ENCODE results near the gene ADCY2.
A peak's percentile ranks its signal among the peaks of the same experiment; 100 is the strongest.

ADCY2 gene

DNA sequence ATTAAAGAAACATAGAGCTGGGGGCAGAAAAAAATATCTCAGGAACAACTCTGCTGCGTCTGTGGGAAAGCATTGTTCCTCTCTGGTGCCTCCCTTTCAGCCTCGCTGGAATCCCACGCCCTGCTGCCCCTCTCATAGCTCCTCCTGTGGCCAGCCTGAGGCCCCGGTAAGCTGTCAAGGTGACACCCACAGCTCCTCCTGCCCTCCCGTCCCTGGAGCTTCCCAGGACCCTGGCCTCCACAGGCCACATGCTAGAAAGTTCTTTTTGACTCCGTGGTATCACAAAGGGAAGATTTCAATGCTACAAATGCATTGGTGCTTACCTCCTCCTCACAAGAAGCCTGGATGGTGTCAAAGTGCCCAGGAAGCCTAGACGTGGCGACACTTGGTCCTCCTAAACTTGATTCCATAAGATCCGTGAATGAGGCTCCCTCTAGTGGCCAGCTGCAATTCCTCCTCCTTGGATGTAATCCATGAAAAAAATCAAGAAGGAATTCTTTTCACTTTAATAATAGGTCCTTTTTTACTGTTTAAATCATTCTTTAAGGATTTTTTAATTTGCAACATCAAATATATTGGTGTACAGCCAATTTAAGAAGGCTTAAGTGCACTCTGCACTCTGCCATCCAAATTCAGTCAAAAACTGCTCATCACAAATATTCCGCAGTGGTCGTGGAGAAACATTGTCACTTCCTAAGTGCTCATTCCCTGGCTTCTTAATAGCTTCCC lies 350.1 kb downstream of the ADCY2 start:
- peak; percentile 38 for DNase-seq (ENCODE audit: low read depth)

DNA sequence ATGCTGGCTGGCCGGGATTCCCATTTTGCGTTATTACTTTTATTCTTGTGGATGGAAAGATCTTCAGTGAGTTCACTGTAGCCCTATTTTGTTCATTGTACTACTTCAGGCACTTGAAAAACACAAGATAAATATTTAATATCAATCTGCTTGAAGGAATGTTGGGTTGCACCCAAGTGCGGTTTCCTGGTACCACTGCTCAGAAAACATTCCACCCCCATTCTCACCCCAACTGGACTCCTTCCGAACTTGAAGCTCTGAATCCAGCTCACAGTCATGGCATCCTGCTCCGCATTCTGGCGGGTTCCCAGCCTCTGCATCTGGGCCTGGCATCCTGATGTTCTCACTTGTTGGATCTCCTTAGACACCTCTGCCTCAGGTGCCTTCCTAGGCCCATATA lies 351.8 kb downstream of the ADCY2 start:
- DNase-seq (ENCODE audit: low read depth), result no peak

DNA sequence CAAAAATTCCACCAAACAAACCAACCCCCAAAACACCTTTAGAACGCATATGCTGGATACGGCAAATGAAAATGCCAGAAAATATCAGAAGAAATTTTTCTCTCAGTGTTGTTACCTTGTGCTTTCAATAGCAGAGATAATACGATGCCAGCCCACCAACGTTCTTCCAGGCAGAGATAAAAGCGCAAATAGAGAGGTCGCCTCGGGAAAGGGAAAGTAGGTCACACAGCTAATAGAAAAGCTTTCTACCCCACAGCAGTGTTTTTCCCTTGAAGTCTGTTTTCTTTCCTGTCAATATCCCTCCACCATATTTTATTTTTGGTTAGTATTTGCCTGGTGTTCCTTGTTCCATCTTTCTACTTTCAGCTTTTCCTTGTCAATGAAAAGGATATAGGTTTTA lies 353.7 kb downstream of the ADCY2 start:
- DNase-seq (ENCODE audit: low read depth), result no peak

DNA sequence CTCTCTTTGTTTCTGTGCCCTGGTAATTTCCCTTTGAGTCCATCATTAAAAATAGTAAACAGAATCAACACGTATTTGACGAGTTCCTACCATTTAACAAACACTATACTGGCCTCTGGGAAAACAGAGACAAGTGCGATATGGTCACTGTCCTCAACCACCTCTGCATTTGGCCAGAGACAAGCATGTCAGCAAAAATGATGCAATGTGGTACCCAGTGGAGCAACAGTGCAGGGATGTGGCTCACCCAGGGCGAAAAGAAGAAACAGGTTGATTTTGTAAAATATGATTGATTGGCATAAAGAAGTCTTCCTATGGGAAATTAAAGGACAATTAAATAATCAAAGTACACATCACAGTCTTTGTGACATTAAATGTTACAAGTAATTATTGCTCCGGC lies 355.9 kb downstream of the ADCY2 start:
- DNase-seq (ENCODE audit: low read depth), result no peak

DNA sequence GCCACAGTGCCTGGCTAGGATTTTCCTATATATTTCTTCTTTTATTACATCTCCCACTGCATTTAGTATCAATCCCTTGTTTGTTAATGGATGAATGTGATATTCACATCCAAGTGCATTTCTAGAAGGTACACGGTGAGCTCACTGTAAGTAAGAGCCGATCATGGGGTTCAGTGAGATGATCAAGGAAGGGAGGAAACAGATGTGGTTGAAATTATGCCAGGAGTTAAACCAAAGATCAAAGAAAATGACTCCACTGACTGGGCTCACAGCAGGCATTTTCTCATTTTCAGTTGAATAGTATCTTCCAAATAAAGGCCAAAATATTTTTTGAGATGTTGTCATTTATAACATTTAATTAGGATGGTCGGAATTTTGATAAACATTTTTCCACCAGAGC lies 357.2 kb downstream of the ADCY2 start:
- no peak for DNase-seq (ENCODE audit: low read depth)

DNA sequence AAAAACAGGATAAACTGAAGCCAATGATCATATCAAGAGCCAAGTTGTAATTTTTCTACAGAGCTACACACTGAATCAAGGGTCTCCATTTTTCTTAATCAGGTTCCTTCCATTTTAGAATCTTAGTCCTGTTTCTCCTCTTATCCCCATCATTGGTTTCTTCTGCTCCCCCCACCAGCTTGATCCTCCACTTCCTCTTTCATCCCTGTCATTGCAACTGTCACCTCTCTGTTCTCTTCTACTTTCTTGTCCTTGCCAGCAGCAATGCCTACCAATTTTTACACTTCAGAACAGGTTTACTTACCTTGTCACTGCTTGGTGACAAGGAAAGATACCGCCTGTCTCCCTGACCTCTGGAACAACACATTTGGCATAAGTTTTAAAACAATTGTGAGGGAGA lies 357.7 kb downstream of the ADCY2 start:
- DNase-seq (ENCODE audit: low read depth), result no peak

DNA sequence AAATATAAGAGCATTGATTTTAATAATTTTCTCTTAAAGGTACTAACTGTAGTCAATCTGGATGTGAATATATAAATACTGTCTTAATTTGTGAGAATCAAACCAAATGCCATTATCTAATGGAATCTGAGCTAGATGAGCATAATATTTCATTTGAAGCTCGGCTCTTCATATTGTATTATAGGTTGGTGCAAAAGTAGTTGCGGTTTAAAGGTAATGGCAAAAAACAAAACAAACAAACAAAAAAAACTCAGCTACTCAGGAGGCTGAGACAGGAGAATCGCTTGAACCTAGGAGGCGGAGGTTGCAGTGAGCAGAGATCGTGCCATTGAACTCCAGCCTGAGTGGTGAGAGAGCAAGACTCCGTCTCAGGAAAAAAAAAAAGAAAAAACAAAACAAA lies 358.6 kb downstream of the ADCY2 start:
- DNase-seq (ENCODE audit: low read depth), result no peak

DNA sequence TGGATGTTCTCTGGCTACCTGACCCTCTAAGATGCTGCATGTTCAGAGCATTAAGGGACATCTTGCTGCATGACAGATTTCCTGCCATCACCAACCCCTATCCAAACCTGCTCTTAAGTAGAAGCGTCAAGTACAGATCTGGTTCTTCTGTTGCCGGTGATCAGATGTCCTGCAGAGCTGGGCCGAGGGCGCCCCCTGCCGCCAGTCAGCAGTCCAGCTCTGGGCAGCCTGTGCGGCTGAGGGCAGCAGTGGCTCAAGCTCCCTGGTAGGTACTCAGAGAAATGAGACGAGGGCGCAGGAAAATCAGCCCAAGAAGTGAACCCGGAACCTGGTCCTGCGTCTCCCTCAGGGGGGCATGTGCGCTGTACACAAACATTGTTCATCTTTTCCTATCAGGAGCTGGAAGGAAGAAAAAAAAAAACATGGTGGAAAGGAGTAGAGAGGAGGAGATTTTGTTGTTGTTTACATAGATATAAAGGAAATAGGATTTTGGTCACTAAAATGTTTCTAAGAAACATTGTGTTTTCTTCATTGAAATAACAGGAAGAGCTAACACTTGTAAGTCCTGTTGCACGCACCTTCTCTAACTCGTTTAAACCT lies 359.2 kb downstream of the ADCY2 start:
- peak; percentile 3 for DNase-seq (ENCODE audit: low read depth)

DNA sequence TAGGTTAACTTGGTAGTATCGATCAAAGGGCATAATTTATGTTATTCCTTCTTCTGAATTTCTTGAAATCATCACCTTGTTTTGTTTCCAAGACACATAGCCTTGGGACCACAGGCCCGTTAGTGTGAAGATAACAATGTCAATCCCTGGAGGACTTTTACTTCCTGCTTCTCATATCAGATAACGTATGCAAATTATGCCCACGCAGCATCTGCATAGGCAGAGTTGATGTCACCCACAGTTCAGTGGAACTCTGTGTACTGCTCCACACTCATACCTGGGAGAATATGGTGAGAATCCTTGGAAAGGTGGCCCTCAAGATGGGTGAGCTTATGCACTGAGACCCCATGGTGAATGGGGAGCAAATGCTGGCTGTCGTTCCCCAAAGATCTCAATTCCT lies 360.0 kb downstream of the ADCY2 start:
- no peak for DNase-seq (ENCODE audit: low read depth)

DNA sequence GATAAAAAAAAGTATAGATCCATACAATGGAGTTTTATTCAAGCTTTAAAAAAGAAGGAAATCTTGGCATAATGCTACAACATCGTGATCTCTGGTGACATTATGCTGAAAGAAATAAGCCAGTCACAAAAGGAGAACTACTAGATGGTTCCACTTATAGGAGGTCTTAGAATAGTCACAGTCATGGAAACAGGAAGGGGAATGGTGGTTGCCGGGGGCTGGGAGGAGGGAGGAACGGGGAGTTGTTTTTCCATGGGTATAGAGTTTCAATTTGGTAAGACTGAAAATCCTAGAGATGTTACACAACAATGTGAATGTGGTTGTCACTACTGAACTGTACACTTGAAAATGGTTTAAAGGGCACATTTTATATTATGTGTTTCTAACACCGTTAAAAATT lies 360.5 kb downstream of the ADCY2 start:
- no peak for DNase-seq (ENCODE audit: low read depth)

DNA sequence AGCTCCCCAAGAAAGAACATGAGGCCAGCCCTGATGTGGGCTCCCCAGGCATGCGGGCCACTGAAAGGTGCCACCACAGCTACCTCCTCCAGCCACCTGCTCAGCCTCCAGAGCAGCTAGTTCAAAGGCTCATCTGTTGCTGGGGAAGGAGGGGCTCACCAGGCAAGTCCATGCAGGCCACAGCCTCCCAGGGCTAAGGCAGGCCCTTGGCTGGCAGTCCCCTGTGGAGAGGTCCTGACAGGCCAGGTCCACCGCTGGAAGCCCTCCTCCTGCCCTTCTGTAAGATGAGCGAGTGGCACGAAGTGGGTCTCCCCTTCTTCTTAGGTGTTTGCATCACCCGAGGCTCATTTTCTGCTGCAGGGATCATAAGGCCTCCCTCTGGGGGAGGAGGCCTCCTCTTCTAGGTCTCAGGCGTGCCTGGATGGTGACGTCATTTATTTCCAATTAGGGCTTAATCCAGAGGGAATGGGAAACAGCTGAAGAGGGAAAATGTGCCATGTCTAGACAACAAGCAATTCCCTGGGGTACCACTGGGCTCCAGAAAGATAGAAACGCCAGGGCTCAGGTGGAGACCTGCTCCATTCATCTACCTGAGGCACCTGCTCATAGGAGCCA lies 363.4 kb downstream of the ADCY2 start:
- no peak for DNase-seq (ENCODE audit: low read depth)

DNA sequence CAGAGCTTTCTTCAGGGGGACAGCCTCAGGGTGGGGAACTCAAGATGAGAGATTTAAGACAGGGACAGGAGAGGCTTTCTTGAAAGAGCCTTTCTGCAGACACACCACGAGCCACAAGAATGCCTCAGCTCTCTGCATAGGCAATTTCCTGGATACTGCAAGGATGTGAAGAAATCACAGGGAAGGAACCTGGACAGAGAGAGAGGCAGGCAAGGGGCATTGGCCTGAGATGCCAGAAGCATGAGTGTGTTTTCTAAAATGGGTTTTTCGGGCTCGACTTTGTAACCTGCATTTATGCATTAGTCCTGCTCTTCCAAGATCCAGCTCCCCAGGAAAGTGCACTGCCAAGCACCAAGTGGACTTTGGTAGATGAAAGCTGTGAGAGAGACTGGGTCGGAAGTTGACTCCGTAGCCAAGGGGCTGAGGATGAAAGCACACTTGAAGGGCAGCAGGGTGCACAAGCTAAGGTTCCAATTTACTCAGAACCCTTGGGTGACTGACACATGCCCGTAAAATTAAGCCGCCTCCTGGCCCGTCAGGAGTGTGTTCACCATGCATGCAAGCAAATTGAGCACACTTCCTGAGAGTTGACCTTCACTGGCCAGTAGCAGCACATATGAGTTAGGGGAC lies 364.1 kb downstream of the ADCY2 start:
- DNase-seq (ENCODE audit: low read depth), result no peak

DNA sequence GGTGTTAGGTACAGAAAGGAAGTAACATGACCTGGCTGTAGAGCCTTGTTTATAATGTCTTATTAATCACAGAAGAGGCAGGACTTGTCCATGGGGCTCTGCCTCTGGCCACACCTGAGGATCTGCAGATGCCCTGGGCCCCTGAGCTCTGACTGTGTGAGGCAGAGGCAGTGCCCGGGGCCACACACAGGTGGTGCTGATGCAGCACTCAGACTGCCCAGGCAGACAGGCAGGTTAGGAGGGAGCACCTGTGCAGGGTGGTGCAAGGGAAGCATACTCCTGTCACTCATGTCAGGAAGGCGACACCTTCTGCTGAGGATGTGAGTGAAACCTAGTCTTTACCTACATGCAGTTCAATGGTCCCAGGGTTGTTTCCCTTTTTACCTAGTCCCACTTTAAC lies 366.3 kb downstream of the ADCY2 start:
- no peak for DNase-seq (ENCODE audit: low read depth)

DNA sequence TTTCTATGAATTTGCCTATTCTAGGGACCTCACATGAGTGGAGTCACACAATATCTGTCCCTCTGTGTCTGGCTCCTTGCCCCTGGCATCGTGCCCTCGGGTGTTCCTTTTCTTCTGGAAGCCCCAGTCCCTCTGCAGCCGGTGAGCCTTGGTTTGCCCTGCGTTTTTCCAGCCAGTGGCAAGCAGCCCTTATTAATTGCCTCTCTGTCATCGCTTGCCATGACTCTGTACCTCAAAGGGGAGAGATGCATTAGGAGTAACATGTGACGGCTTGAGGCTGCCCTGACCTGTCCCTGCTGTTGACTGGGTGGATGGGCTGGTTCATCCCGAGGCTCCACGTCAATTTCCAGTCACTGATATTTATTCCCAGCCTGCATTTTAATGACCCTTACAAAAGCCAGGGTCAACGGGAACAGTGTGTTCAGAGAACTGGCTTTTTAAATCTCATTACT lies 367.7 kb downstream of the ADCY2 start:
- no peak for DNase-seq (ENCODE audit: low read depth)

DNA sequence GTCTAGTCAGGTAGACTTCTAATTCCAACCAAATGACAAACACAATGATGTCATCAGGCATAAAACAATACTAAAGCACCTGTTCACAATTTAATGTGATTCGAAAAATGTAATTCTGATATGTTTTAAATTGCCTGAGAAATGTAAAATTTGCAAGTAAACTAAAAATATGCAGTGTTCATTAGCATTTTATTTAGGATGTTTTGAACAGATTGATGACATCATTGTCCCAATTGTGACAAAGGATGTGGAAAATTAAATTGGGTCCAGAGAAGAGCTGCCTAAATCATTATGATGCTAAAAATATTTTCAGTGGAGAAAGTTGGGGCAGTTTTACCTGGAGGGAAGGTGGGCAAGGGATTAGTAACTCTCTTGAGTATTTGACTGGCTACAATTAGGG lies 368.5 kb downstream of the ADCY2 start:
- no peak for DNase-seq (ENCODE audit: low read depth)

DNA sequence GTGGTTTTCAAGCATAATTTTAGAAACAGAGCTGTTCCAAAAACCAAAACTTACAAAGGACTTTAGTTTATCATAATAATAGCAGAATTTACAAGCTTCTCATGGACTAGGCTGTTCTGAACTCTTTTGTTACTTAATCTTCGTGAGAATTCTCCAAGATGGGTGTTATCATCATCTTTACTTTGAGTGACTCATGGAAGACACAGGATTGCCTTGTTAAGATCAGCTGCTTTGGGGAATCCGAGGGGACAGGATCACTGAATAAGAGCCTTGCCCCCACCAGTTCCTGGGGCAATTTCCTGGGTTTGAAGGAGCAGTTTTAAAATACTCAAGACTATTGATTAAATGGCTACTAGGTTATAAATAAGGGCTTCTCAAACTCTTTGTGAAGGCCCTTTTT lies 374.5 kb downstream of the ADCY2 start:
- no peak for DNase-seq (ENCODE audit: low read depth)

DNA sequence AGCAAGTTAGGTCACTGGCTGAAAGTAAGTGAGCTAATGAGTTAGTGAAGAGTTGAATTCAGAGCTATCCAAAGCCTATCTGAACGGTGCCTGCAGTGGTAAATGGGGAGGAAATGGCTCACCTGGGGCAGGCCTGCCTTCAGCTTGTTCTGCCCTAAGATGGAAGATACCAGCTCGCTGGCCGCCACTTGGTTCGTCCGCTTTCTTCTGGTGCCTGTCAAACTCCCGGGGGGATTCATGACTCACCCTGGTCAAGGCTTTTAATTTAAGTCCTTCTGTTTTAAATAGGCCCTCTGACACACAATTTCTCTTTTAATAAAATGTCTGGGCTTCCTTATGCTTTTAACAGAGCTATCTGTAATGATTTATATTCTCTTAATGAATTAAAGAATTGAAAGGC lies 376.2 kb downstream of the ADCY2 start:
- no peak for DNase-seq (ENCODE audit: low read depth)

DNA sequence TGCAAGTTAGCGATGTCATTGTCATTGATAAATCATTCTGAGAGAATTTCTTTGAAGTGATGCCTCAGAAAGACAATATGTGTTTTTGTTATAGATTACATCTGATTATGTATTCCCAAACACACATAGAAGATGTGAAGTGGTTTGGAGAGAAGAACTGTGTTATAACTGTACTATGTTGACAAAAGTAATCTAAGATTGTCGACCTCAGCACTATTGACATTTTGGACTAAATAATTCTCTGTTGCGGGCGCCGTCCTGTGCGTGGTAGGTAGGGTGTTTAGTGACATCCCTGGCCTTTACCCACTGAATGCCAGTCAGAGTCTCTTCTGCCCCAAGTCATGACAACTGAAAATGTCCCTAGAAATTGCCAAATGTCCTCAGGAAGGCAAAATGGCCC lies 377.2 kb downstream of the ADCY2 start:
- no peak for DNase-seq (ENCODE audit: low read depth)

DNA sequence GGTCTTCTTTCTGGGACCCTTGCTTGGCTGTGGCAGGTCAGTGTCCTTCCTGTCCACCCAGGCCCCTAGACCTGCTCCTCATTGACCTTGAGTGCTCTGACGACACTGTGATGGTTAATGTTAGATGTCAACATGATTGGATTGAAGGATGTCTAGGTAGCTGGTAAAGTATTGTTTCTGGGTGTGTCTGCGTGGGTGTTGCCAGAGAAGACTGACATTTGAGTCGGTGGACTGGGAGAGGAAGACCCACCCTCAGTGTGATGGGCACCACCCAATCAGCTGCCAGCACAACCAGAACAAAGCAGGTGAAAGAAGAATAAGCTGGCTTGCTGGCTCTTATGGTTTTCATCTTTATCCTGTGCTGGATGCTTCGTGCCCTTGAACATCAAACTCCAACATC lies 380.5 kb downstream of the ADCY2 start:
- no peak for DNase-seq (ENCODE audit: low read depth)

DNA sequence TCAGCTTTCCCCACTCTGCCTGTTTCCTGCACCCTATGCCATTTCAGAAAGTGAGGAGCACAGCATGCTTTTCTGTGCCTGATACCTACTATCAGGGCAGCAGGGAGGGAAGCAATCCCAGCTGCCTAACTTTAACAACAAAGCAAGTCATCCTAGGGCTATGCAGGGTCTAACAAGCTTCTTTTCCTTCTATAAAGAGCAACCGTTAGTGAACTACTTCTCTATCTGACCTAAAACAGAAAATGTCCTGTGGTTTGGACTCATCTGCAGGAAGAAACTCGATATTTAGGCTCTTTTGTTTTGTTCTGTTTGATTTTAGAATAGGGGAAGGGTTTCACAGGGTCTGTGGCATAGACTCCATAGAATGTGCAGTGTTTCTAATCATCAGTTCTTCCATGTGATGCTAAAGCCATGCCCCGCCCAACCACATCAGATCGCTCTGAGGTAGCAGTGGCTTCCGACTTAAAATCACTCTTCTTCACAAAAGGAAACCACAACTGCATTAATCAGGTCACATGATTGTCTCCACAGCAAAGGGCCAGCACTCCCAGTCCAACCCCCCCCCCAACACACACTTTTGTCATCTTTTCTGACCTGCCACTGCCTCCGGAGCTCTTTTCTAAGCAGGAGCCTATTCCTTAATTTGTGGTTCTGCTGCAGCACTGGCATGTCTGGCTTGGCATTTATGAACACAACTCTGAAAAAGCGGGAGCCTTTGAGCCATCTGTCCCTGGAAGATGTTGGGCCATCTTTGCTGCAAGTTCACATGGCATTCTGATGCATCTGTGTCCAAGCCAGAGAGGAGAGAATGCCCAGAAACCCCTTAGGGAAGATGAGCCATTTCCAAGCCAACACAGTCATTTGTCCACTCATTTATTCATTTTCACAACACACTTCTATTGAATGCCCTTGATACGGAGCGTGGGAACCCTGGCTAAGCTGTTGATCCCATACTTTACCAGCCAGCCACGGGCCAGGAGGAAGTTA lies 383.4 kb downstream of the ADCY2 start:
- DNase-seq (ENCODE audit: low read depth), result no peak

DNA sequence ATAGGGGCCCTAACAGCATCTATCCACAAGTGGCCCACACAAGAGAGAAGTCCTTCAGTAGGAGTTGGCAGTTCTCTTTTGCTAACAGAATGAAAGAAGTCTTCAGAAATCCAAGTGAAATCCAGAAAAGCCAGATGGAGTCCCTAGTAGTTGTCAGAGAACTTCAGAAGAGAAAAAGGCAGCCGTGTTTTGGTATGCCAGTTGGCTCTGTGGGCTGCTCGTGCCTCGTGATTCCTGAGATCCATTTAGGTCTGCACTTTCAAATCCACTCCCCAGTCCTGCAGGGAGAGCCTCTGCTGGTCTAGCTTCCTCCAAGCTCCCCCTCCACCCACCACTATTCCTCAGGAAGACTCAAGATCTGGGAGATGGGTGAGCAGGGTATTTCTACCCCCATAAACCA lies 386.0 kb downstream of the ADCY2 start:
- DNase-seq (ENCODE audit: low read depth), result no peak
